ENCODE measurements around the gene WDR13. TPM values are rescaled to one million over a fixed set of nuclear protein-coding genes. Genes with fewer than 3 reads are reported as not detected.
"Not testable (repeated sequence)": the region's sequence is repeated elsewhere in the genome, so short reads cannot be mapped to it uniquely, and the experiment has no call there.

WDR13 gene
- total RNA-seq, 1 donor from 2014 or later: 96.1 TPM

DNA sequence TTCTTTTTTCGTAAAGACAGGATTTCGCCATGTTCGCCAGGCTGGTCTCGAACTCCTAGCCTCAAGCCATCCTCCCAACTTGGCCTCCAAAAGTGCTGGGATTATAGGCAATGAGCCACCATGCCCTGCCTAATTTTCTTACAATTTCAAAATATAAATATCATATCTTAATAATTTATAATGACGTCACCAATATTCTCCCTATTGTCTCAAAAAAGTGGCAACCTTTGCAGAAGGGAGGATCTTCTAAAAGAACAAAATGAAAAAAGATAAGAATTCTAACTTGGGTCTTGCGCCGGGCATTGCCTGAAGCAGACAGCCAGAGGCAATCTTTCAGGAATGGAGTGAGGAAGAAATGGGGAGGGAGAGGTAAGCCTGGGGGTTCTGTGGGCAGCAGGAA lies 48.4 kb downstream of the WDR13 start:
- DNase-seq (ENCODE audit: extremely low spot score, unreplicated experiment): no peak
- Mint-ChIP-seq H3K9me3 (no peaks in the 10 kb centered on the region), H3K36me3 (no peaks in the 10 kb centered on the region), H3K27ac (no peak overlapping the region), H3K4me1 (ENCODE audit: unreplicated experiment) (no peaks in the 10 kb centered on the region), H3K4me3 (no peak overlapping the region), H3K27me3 (no peaks in the 10 kb centered on the region)
- TF ChIP-seq, protein P1, sequence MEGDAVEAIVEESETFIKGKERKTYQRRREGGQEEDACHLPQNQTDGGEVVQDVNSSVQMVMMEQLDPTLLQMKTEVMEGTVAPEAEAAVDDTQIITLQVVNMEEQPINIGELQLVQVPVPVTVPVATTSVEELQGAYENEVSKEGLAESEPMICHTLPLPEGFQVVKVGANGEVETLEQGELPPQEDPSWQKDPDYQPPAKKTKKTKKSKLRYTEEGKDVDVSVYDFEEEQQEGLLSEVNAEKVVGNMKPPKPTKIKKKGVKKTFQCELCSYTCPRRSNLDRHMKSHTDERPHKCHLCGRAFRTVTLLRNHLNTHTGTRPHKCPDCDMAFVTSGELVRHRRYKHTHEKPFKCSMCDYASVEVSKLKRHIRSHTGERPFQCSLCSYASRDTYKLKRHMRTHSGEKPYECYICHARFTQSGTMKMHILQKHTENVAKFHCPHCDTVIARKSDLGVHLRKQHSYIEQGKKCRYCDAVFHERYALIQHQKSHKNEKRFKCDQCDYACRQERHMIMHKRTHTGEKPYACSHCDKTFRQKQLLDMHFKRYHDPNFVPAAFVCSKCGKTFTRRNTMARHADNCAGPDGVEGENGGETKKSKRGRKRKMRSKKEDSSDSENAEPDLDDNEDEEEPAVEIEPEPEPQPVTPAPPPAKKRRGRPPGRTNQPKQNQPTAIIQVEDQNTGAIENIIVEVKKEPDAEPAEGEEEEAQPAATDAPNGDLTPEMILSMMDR (conservative IDR thresholded peaks at IDR 0.05): no peak

DNA sequence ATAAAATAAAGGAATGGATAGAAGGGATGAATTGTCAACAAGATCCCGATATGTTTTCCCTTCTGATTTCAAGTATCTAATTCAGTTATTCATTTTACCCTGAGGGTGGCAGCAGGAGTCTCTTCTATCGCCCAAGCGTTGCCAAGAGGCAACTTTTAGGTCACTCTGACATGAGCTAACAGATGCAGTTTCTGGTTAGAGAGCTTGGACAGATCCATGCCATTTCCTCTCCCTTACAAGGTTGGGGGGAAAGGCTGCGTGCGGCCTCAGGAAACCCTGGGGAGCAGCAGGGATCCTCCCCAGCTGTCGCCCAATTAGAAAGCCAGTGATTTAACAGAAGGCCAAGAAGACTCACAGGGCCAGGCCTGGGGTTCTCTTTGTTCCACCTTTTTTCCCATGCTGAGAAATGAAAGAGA lies 51.1 kb downstream of the WDR13 start:
- DNase-seq (ENCODE audit: extremely low spot score, unreplicated experiment): no peak
- no peaks in the 10 kb centered on the region for H3K4me1 Mint-ChIP-seq (ENCODE audit: unreplicated experiment)
- H3K27me3 Mint-ChIP-seq: no peaks in the 10 kb centered on the region
- TF ChIP-seq, protein P1 (conservative IDR thresholded peaks at IDR 0.05): peak; percentile 57
- no peaks in the 10 kb centered on the region for H3K36me3 Mint-ChIP-seq
- no peaks in the 10 kb centered on the region for H3K9me3 Mint-ChIP-seq
- H3K4me3 Mint-ChIP-seq: no peak overlapping the region
- H3K27ac Mint-ChIP-seq: no peak overlapping the region

DNA sequence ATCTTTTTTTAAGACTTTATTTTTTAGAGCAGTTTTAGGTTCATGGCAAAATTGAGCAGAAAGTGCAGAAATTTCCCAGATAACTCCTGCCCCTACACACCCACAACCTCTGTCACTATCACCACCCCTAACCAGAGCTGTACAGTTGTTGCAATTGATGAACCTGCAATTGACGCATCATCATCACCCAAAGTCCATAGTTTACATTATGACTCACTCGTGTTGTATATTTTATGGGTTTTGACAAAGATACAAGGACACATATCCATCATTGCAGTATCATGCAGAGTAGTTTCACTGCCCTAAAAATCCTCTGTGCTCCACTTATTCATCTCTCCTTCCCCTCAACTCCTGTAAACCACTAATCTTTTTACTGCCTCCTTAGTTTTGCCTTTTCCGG lies 51.8 kb downstream of the WDR13 start:
- H3K9me3 Mint-ChIP-seq: no peaks in the 10 kb centered on the region
- TF ChIP-seq, protein P1 (conservative IDR thresholded peaks at IDR 0.05): no peak

DNA sequence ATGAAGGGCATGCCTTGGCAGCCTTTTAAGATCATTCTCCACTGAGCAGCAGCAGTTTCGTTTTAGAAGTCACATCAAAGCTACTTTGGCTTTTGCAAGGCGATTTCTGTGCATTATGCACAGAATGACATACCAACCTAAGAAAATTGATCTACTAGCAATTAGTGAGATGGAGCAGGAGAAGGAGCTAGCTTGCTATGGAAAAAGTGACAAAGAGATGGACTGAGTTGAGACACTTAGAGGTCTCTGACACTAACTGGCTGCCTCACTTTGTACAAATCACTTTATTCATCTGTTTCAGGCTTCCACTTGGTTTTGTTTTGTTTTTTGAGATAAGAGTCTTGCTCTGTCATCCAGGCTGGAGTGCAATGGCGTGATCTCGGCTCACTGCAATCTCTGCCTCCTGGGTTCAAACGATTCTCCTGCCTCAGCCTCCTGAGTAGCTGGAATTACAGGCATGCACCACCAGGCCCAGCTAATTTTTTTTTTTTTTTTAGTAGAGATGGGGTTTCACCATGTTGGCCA lies 54.8 kb downstream of the WDR13 start:
- H3K27ac Mint-ChIP-seq; H3K36me3 Mint-ChIP-seq; DNase-seq (ENCODE audit: extremely low spot score, unreplicated experiment); H3K4me3 Mint-ChIP-seq; H3K4me1 Mint-ChIP-seq (ENCODE audit: unreplicated experiment); H3K27me3 Mint-ChIP-seq; H3K9me3 Mint-ChIP-seq: not testable (repeated sequence)

More for the DNA sequence above, 51.8 kb downstream of the WDR13 start:
- no peak overlapping the region for H3K27ac Mint-ChIP-seq
- no peak overlapping the region for H3K4me3 Mint-ChIP-seq
- H3K4me1 Mint-ChIP-seq (ENCODE audit: unreplicated experiment): no peaks in the 10 kb centered on the region
- no peak for DNase-seq (ENCODE audit: extremely low spot score, unreplicated experiment)
- H3K36me3 Mint-ChIP-seq: no peaks in the 10 kb centered on the region
- H3K27me3 Mint-ChIP-seq: peaks cover 3% of the 10 kb centered on the region

DNA sequence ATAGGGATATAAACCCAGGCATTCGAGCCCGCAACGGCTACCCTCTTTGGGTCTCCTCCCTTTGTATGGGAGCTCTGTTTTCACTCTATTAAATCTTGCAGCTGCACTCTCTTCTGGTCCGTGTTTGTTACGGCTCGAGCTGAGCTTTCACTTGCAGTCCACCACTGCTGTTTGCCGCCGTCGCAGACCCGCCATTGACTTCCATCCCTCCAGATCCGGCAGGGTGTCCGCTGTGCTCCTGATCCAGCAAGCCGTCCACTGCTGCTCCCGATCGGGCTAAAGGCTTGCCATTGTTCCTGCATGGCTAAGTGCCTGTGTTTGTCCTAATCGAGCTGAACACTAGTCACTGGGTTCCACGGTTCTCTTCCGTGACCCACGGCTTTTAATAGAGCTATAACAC lies 57.5 kb downstream of the WDR13 start:
- not testable (repeated sequence) for H3K36me3 Mint-ChIP-seq; H3K4me3 Mint-ChIP-seq; H3K27me3 Mint-ChIP-seq; H3K27ac Mint-ChIP-seq; H3K9me3 Mint-ChIP-seq; DNase-seq (ENCODE audit: extremely low spot score, unreplicated experiment); H3K4me1 Mint-ChIP-seq (ENCODE audit: unreplicated experiment)

Other genes with a start within 250 kb of the WDR13 start
- not detected in 2 replicates for gene SSX3, start 240.8 kb upstream of the WDR13 start, total RNA-seq (ENCODE audit: low replicate concordance)
- not detected in 2 replicates for gene SSX4, start 214.0 kb upstream of the WDR13 start, total RNA-seq (ENCODE audit: low replicate concordance)
- gene SSX4B, start 185.5 kb upstream of the WDR13 start, total RNA-seq (ENCODE audit: low replicate concordance): not detected in 2 replicates
- 1.8 and 4.6 TPM in 2 replicates for gene SLC38A5, start 127.2 kb upstream of the WDR13 start, total RNA-seq (ENCODE audit: low replicate concordance)
- 35.3 and 46.4 TPM in 2 replicates for gene FTSJ1, start 121.3 kb upstream of the WDR13 start, total RNA-seq (ENCODE audit: low replicate concordance)
- gene PORCN, start 88.5 kb upstream of the WDR13 start, total RNA-seq (ENCODE audit: low replicate concordance): 3.6 and 10.0 TPM in 2 replicates
- gene EBP, start 75.7 kb upstream of the WDR13 start, total RNA-seq (ENCODE audit: low replicate concordance): 79.8 and 95.9 TPM in 2 replicates
- gene TBC1D25, start 57.8 kb upstream of the WDR13 start, total RNA-seq (ENCODE audit: low replicate concordance): 10.6 and 12.8 TPM in 2 replicates
- 131 and 178 TPM in 2 replicates for gene RBM3, start 23.0 kb upstream of the WDR13 start, total RNA-seq (ENCODE audit: low replicate concordance)
- gene WAS, start 86.3 kb downstream of the WDR13 start, total RNA-seq (ENCODE audit: low replicate concordance): 0.62 and 0.82 TPM in 2 replicates
- gene SUV39H1, start 99.2 kb downstream of the WDR13 start, total RNA-seq (ENCODE audit: low replicate concordance): 6.4 and 11.5 TPM in 2 replicates
- not detected in 2 replicates for gene GLOD5, start 164.3 kb downstream of the WDR13 start, total RNA-seq (ENCODE audit: low replicate concordance)
- not detected in 2 replicates for gene GATA1, start 189.1 kb downstream of the WDR13 start, total RNA-seq (ENCODE audit: low replicate concordance)
- gene HDAC6, start 204.6 kb downstream of the WDR13 start, total RNA-seq (ENCODE audit: low replicate concordance): 104 and 151 TPM in 2 replicates
- 0.51 TPM in 1 of 2 replicates, not detected in the other for gene ERAS, start 229.0 kb downstream of the WDR13 start, total RNA-seq (ENCODE audit: low replicate concordance)
- gene PCSK1N, start 238.1 kb downstream of the WDR13 start, total RNA-seq (ENCODE audit: low replicate concordance): 109 and 246 TPM in 2 replicates

Data from type B pancreatic cell (in vitro differentiated cells).